HG03280 (cell line): ENCODE data around the gene BLACAT1.
"Not testable (repeated sequence)": the region's sequence is repeated elsewhere in the genome, so short reads cannot be mapped to it uniquely, and the experiment has no call there.

ENCODE experiments used
- ATAC-seq: cut with Tn5 transposase; IDR thresholded peaks from one replicate; pipeline ENCODE4 v1.9.1; 2021; ENCODE audit warnings: mild to moderate bottlenecking, moderate library complexity; ENCODE audit not compliant: unreplicated experiment

The BLACAT1 gene

DNA sequence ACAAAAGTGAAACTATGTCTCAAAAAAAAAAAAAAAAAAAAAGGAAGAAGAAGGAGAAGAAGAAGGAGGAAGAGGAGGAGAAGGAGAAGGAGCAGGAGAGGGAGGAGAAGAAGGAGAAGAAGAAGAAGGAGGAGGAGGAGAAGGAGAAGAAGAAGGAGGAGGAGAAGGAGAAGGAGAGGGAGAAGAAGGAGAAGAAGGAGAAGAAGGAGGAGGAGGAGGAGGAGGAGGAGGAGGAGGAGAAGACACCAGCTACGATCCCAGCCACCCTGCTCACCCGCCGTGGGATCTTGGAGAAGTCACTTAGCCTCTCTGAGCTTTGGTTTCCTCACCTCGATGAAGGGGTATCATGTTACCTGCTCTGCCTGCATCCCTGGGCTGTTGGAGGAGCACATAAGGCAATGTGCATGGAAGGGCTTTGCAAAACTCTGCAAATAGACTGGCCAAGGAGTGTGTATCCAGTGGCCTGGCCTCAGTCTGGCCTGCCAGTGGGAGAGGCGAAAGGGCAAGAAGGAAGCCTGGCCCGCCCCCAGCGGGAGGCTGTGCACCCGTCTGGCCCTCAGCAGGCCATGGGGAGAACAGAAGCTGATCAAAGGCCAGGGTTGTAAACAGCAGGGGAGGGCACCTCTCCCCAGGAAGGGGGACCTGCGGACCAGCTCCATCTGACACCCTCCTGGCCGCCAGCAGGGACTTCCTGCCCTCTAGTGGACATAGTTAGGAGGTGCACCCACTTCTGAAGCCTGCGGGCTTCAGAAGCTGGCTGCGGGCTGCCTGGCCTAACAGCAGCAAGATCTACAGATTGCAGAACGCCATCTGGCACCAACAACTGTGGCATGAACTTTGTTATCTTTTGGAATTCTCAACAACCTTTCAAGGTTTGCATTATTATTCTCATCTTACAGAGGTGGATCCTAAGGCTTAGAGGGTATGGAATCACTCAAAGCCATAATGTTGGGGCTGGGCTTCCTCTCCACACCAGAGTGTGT, 29.4 kb upstream of the BLACAT1 start:
- peak; percentile 68 for ATAC-seq

- no peak for ATAC-seq
These were observed 27.5 kb upstream of the BLACAT1 start for GRCh38 chr1:205483372-205483771.

- not testable (repeated sequence) for ATAC-seq
These were observed 26.7 kb upstream of the BLACAT1 start for GRCh38 chr1:205482587-205482986.

- no peak for ATAC-seq
These were observed 25.8 kb upstream of the BLACAT1 start for GRCh38 chr1:205481629-205482151.

GRCh38 chr1:205481218-205481617, 25.4 kb upstream of the BLACAT1 start:
- ATAC-seq, result no peak

GRCh38 chr1:205480349-205480985, 24.6 kb upstream of the BLACAT1 start:
- ATAC-seq, result no peak

DNA sequence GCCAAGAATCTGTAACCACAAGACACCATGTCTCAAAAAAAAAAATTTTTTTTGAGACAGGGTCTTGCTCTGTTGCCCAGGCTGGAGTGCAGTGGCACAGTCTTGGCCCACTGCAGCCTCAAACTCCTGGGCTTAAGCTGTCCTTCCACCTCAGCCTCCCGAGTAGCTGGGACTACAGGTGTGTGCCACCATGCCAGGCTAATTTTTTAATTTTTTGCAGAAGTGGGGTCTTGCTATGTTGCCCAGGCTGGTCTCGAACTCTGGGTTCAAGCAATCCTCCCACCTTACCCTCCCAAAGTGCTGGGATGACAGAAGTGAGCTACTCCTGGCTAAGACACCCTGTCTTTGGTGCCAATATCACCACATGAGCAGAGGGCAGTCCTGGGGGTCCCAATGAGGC, 23.1 kb upstream of the BLACAT1 start:
- ATAC-seq, result not testable (repeated sequence)

DNA sequence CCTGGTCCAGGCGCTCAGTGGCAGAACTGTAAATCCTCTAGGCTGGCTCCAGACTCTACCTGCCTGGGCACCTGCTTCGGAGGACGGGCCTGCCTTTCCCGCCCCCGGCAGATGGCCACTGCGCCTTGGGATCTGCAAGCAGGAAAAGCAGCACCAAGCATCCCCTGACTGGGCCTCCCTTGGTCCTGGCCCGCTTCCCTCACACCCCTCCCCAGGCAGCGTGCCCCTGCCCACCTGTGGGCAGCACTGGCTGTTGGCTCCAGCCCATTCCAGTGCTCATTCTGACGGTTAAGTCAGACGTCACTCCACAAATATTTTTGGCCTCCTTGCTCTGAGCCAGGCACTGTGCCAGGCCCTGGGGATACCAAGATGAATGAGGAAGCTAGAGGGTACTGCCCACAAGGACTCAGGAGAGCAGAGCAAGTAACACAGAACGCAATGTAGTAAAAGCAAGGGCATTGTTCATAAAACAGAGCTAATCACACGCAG, 22.0 kb upstream of the BLACAT1 start:
- ATAC-seq, result no peak

DNA sequence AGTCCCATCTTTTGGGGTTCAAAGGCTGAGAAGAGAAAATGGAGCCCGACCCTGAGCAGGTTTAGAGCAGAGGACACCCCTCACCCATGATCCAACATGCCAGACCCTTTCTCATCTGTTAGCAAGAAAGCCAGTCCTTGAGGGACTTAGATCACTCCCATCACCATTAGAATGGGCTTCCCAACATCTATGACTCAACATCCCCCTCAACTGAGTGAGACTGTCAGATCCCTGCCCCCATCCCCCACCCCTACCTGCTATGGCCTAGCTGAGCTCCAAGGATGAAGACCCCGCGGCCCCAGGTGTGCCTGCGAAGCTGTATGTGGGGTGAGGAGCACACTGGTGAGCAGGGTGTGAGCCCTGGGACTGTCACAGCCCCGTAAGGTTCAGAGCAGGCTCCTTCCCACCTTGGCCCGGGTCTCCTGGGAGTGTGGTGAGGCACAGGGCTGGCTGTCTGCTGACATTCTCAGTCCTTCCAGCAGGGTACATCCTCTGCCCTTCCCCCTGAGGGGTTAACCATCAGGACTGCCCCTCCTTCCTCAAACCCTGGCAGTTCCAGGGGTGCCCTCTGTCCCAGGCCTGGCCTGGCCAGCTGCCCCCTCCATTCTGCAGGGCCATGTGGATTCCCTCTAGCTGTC, 21.4 kb upstream of the BLACAT1 start:
- no peak for ATAC-seq

DNA sequence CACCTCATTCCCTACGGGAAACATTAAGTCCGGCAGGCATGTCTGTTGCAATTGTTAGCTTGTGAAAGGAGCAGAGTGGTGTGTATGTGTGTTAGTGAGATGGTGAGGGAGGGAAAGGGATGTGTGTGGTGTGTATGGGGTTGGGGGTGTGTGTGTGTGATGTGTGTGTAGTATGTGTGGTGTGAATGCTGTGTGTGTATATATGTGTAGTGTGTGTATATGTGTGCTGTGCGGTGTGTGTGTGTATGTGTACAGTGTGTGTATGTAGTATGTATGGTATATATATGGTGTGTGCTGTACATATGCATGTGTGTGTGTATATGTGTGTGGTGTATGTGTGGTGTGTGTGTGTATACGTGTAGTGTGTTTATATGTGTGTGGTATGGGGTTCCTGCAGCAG, 20.8 kb upstream of the BLACAT1 start:
- ATAC-seq, result no peak

DNA sequence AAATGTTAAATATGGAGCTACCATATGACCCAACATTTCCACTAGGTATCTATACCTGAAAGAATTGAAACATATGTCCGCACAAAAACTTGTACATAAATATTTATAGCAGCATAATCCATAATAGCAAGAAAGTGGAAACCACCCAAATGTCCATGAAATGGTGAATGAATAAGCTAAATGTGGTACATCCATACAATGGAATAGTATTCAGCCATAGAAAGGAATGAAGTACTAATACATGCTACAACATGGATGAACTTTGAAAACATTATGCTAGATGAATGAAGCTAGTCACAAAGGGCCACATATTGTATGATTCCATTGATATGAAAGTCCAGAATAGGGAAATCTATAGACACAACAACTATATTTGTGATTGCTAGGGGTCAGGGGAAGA, 20.0 kb upstream of the BLACAT1 start:
- ATAC-seq, result no peak

- no peak for ATAC-seq
These were observed 18.7 kb upstream of the BLACAT1 start for GRCh38 chr1:205474571-205474970.

- no peak for ATAC-seq
These were observed 18.1 kb upstream of the BLACAT1 start for GRCh38 chr1:205473966-205474365.

GRCh38 chr1:205473475-205473874, 17.6 kb upstream of the BLACAT1 start:
- ATAC-seq, result no peak

DNA sequence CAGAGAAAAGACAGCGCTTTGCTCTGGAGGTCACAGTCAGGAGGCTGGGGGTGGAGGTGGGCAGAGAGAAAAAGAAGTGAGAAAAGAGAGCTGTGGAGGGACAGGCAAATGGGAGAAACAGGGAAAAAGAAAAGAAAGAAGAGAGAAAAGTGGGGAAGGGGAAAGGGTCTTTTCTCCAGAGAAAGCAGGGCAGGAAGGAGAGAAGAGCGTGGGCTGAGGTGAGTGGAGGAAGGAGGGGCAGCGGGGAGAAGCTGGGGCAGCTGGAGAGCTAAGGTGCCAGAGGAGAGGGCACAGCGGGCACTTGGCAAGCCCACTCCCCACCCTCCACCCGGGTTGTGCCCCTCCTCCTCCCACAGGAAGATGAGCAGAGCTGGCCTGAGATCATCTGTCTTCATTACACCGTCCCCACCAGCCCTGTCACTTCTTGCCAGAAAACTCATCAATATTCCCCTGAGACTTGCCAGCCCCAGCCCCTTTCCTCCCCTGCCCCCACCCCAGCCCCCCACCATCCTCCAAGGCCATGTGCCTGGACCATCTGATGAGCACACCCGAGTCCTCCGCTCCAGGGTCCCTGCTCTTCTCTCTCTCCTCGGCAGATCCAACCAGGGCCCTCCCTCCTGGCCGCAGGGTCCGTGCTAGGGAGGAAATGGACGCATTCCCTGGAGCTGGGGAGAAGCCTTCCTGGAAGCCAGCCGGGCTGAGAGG, 17.0 kb upstream of the BLACAT1 start:
- ATAC-seq, result no peak

DNA sequence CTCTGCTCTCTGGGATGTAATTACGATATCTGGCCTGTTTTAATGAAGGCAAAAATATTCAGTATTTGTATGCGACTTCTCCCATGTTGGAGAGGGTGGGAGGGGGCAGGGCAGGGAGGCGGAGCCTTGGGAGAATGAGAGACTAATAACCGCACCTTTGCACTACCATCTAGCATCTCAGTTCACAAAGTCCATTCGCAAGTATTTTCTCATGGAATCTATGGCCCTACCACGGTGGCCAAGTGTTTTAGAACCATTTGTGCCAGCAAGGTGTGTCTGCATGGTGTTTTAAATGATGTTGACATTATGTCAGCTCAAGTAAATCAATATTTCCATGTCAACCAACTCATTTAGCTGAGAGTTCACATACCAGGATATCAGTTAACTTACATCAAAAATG, 14.3 kb upstream of the BLACAT1 start:
- ATAC-seq, result no peak

DNA sequence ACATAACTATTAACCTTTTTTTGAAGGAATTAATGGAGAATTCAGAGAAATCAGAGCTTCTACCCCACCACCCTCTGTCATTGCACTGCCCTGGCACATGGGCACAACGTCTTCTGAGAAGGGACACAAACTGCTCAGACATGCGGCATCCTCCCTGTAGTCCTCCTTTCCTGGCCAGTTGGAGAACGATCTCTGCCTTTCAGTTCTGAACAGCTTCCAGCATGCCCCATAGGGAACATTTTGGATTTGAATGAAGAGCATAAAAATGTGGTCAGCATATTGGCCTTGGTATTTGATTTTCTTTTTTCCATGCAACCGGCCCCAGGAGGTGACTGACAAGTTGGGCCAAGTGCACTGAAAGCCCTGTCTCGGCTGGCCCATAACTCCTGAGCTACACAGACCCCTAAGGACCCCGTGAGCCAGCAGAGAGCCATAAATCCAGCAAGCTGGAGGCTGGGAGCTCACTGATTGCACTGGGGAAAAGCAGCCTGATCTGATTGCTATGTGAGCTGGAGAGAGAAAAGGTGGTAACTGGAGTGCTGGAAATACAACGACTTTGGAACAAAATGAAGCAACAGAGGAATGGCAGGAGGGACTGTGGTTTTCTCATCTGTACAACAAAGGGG, 10.9 kb upstream of the BLACAT1 start:
- ATAC-seq, result no peak

GRCh38 chr1:205465392-205465791, 9.5 kb upstream of the BLACAT1 start:
- no peak for ATAC-seq

DNA sequence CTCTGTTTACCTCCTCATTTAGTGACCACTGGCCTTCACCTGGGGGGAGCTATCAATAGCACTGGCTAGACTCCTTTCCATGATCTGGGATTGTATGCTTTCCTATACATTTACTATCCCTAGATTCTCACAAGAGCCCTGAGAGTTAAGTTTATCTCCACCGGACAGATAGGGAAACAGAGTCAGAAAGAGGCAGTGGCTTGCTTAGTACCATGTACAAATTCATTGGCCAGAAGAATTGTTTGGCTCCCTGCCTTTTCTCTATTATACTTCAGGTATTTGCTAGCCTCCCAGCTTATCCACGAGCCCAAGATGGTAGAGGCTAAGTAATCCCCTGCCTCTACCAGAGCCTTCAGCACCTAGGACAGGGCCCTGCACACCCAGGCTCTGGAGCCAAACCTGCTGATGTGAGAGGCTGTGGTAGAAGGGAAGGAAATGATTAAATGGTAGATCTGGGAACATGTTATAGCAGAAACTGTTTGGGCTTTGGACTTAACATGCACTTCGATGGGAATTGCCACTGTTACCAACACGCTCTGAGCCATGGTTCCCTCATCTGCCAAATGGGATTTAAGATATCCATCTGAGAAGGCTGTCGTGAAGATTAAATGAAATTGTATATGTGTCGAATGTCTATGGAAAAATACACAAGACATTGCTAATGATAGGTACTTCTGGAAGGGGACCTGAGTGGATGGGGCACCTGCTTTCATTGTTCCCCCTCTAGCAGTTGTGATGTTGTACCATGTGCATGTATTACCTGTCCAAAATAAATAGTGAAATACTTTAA, 3.1 kb upstream of the BLACAT1 start:
- no peak for ATAC-seq
